Femur (tissue), 1 donor: ENCODE data around the gene LPP.
"Not testable (repeated sequence)": the region's sequence is repeated elsewhere in the genome, so short reads cannot be mapped to it uniquely, and the experiment has no call there.

ENCODE experiments used
- DNase-seq: peaks from one replicate; pipeline ENCODE4 v3.0.0-alpha.2; 2017

LPP gene

DNA sequence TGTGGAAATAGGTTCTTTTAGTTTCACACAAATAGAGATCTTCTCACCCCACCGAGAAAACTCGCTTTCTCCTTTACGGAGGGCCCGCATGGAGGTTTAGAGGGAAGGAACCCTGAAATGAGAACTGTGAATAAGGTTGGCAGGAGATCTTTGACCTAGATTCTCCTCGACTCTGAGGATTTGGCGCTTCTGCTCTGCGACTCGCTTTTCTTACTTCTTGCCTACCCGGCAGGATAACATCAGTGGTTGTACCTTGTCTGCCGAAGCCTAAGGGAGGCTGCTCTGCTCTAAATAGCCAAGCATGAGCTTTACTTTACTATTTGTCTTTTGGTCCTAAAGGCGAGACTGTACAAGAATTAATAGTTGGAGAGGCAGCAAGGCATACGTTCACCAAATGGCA, 544.5 kb downstream of the LPP start:
- no peak for DNase-seq

DNA sequence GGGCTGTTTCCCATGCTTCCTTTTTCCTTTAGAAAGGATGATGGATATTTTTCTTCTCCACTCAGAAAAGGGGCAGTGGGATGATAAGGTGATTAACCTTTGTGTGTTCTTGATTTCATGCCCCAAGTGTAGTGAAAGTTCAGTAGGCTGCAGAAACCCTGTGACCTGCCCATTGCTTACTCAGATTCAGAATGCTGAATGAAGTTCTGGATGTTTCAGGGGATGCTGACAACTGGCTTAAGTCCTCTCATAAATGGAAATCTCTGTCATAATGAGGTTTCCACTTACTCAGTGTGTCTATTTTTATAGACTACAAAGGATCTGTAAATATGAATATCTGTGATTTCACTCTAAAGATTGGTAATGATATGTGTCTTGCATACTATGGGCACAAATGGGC, 546.5 kb downstream of the LPP start:
- no peak for DNase-seq

DNA sequence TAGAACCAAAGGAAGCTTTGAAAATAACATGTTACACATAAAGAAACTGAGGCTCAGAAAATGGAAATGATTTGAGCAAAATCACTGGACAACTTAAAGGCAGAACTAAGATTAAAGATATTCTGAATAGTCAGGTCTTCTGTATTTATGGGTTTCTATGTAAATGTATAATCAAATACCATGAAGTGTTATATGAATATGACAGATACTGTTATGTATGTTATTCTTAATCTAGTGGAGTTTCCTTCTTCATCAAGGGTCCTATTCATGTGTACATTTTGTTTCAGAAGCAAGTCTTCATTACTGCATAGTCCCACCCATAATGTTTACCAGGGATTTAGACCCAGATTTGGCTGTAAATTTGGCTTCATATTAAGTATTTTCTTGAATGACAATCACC, 547.0 kb downstream of the LPP start:
- DNase-seq: no peak

DNA sequence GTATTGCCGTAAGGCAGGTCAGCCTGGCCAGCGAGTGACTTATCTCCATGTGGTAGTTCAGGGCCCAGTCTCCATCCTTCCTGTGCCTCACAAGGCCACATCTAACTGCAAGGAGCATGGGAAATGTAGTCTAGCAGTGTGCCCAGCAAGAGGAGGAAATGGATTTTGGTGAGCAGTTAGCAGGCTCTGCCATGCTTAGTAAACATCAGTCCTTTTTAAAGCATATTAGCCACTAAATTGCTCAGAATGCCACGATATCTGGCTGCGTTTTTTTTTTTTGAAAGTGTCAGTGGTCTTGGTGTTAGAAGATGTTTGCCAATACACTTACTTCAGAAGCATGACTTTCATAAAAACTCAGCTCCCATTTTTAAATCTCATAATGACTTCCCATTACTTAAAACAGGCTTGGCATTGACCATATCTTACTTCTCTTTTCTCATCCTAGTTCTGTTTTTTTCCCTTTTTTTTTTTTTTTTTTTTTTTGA, 547.6 kb downstream of the LPP start:
- no peak for DNase-seq

DNA sequence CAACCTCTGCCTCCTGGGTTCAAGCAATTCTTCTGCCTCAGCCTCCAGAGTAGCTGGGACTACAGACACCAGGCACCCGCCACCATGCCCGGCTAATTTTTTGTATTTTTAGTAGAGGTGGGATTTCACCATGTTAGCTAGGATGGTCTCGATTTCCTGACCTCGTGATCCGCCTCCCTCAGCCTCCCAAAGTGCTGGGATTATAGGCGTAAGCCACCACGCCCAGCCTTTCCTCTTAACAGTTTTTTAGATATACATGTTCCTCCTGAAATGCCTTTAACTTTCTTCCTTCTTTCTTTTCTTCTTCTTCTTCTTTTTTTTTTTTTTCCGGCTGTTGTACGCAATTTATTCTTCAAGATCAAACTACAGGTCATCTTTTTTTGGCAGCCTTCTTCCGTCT, 548.1 kb downstream of the LPP start:
- DNase-seq: not testable (repeated sequence)

DNA sequence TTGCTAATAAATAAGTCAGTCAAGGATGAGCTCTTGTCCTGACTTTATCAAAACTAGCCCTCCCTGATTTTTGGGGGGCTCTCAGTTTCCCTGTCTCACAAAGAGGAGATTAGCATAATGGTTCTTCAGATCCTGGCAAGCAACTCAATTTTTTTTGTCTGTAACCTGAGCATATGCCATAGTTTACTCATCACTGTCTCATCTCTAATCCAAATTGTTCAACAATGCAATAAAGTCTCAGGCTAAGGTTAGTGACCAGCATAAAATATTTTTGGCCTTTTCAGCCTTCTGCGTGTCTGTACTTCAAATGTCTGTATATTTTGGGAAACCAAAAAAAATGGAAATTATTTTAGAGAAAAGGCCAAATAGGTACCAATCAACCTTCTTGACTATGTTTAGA, 552.2 kb downstream of the LPP start:
- DNase-seq: no peak

- no peak for DNase-seq
Measured at GRCh38 chr3:188706599-188706998, 552.6 kb downstream of the LPP start.

DNA sequence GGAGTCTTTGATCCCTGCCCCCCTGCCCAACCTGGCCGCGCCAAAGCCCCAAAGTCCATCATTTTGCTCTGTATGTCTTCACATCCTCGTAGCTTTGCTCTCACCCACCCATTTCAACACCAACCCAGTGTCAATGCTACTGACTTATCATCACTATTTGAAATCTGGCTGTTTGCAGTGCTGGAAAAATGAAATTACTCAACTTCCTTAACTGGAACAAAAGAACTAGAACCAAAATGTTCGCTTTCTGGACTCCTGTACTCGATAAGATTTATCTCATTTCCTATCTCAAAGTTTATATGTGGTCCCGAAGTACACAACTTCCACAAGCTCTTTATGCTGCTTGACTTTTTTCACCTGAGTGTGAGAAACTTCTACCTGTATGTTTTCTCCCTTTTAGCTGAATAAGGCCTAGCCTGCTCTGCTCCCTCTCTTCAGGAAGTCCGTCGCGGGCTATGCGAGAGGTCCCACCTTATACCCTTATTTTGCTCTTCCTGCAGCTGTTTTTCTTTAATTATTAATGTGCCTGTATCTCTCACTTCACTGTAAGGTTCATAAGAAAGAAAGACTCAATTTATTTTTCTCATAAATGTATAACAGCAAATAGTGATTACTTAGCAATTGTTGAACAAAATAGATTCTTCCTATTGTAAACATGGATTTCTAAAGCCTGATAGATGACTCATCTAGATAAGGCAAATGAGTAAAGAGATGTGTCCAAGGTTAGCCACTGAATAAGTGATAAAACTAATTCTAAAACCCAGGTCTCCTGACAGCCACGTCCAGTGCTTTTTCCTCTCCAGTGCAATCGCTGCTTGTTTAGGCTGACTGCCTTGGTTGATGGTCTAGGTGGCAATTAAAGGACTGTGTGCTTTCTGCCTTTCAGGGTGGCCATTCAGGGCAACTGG, 553.7 kb downstream of the LPP start:
- no peak for DNase-seq

DNA sequence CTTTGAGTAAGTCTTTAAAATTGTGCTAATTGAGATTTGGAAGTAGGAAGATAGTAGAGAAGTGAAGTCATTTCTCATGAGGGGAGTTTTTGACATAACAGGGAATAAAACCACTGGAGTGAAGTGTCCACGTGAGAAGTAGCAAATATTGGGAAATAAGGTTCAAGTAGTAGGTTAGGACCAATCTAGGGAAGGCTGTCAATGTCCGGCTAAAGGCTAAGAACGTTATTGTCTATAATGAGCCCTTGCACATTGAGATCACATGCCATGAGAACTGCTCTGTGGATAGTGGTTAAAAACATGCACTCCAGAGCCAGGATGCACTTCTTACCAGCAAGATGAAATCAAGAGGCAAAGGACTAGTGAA, 557.9 kb downstream of the LPP start:
- DNase-seq: no peak

GRCh38 chr3:188712248-188712924, 558.4 kb downstream of the LPP start:
- DNase-seq: peak; percentile 25

DNA sequence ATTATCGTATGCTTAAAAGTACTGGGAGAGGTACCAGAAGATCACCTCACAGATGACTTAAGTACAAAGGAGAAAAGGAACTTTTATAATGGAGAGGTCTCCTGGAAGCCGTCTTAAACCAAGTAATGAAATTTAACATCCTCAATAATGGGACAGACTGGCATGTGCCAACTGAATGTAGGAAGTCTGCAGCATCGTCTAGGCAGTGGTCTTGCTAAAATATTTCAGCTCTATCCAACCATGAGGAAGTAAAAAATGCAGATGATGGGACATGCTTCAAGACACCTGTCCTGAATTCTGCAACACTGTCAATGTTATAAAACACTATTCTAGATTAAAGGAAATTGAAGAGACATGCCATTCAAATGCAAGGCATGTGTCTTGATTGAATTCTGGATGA, 559.0 kb downstream of the LPP start:
- DNase-seq: no peak

- DNase-seq: no peak
Measured at GRCh38 chr3:188719545-188719944, 565.6 kb downstream of the LPP start.

DNA sequence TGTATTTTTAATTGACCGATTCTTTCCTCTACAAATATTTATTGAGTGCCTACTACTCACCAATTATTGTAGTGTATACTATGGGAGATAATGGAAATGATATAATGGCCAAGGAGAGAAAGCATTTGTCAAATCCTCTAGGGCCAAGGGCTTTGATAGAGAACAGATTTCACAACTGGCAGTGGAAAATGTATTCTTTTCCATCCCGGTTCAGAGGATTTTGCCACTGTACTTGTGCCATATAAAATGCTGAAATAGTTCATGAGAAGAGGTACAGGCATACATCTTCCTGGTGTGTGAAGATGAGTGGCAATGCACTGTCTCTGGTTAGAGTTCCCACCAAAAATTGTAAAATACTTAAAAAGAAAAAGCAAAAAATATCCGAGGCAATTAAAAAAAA, 566.3 kb downstream of the LPP start:
- DNase-seq: no peak

- no peak for DNase-seq
Measured at GRCh38 chr3:188720636-188721035, 566.7 kb downstream of the LPP start.

GRCh38 chr3:188721312-188721711, 567.4 kb downstream of the LPP start:
- no peak for DNase-seq

GRCh38 chr3:188721990-188722389, 568.0 kb downstream of the LPP start:
- DNase-seq: no peak

GRCh38 chr3:188722963-188723362, 569.0 kb downstream of the LPP start:
- DNase-seq: no peak

GRCh38 chr3:188727052-188727451, 573.1 kb downstream of the LPP start:
- DNase-seq: no peak

DNA sequence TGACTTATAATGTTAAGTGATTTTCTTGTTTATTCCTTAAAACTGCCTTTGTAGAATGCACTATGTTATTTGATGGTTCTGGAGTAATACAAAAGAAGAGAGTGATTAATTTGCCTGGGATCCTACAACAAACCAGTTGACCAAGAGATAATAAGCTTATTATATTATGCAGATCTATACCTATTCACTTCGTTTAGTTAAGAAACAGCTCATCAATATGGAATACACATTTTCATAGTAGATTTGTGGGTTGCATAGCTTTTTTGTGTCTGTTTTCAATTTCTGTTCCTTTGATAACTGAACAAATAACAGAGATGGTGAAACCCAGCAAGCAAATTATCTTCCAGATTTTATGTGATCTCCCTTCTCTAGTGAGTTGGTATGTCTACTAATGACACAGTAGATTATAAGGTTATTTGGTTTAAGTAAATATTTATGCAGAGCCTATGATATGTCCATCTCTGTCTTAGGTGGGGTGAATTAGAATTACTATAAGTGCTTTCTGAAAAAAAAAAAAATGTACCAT, 574.5 kb downstream of the LPP start:
- no peak for DNase-seq

DNA sequence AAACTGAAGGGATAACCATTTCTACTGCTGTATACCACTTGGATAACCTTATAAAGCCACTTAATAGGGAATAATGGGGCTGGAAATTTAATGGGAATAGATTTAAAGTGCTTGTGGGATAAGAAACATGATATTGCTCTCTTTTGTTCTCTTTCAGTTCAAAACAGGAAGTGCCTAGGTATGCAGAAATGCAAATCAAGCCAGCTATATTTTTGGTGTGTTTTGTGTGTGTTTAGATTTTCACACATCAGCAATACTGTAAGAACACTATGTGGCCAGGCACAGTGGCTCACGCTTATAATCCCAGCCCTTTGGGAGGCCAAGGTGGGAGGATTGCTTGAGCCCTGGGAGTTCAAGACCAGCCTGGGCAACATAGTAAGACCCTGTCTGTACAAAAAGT, 575.5 kb downstream of the LPP start:
- DNase-seq: no peak

- DNase-seq: peak; percentile 39
Measured at GRCh38 chr3:188734395-188734794, 580.4 kb downstream of the LPP start.

- no peak for DNase-seq
Measured at GRCh38 chr3:188739511-188739910, 585.6 kb downstream of the LPP start.

GRCh38 chr3:188740010-188740409, 586.1 kb downstream of the LPP start:
- no peak for DNase-seq
